ENCODE measurements around the gene ADAMTS17. TPM values are rescaled to one million over a fixed set of nuclear protein-coding genes. Genes with fewer than 3 reads are reported as not detected.

The ADAMTS17 gene
- total and polyA plus RNA-seq, 5 donors from 2014 or later: 0.20 to 8.2 (median 0.67) TPM; not detected in 1

DNA sequence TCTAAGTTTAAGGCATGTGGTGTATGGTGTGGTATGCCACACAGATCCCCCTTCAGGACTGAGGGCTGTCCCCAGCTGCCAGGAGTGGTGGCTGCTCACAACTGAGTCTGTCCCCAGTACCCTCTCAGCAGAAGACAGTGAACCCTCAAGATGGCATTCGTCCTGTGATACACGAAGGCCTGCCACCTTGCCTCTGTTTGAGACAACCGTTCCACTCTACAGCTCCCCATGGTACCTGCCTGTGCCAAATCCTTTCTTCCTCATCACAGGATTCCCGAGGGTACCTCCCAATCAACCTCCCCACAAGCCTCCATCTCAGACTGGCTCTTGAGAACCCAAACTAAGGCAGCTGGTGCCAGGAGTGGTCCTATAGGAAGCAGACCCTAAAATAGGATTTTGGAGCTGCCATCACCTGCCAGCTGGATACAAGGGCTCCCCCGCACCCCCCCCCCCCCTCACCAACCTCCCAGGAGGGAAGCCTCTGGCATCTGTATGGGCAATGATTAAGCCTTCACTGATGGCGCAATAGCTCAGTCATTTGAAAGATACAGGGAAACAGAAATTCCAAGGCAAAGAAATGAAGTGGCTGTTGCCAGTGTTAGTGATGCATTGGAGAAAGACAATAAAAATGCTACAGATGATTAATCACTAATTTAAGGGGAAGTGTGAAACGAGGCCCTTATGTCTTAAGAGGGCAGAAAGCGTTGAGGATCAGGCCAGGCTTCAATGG, 378.5 kb downstream of the ADAMTS17 start:
- no peak overlapping the region for H3K27ac Mint-ChIP-seq
- Histone ChIP-seq H3K27ac (ENCODE audit: insufficient read depth, low read length, poor library complexity, severe bottlenecking) (no peak overlapping the region), H3K4me1 (ENCODE audit: control insufficient read depth, insufficient read depth, low read length, poor library complexity, severe bottlenecking) (no peaks in the 10 kb centered on the region), H3K9me3 (ENCODE audit: control insufficient read depth in 2 of 2, low read length in 2 of 2) (no peaks in the 10 kb centered on the region), H3K36me3 (ENCODE audit: control insufficient read depth, insufficient read depth, low read length) (no peaks in the 10 kb centered on the region), H3K27me3 (ENCODE audit: control insufficient read depth, insufficient read depth, low read length) (no peaks in the 10 kb centered on the region), H3K4me3 (ENCODE audit: low read depth, low read length) (no peak overlapping the region)
- no peaks in the 10 kb centered on the region for H3K27me3 Mint-ChIP-seq
- no peaks in the 10 kb centered on the region for H3K36me3 Mint-ChIP-seq
- ATAC-seq (ENCODE audit: low read depth in 2 of 2): no peak
- peaks cover 0 to 6% (median 0%) of the 10 kb centered on the region in 7 donors for H3K9me3 Mint-ChIP-seq
- H3K4me3 Mint-ChIP-seq: no peak overlapping the region
- DNase-seq: no peak
- H3K4me1 Mint-ChIP-seq: peaks cover 0 to 6% (median 1%) of the 10 kb centered on the region in 4 donors

DNA sequence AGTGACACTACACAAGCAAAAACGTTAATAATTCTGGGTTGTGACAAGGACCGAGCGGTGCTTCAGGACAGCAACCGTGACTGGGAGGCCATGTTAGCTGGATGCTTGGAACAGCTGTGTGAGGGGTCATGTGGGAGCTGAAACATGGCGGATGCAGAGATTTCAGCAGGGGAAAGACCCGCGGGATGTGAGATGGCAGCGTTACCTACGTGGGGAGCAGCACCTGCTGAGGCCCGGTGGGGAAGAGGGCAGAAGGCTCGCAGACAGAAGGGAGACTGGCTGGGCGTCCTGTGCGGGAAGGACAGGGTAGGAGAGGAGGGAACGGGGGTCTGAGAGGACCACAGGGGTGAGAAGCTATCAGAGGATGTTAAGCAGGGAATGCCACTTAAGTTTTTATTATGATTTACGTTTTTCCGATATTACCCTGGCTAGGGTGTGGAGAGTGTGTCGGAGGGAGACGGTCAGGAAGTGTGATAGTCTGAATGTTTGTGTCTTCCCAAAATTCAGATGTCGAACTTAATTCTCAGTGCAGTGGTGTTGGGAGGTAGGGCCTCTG, 379.7 kb downstream of the ADAMTS17 start:
- Mint-ChIP-seq H3K4me1 (peaks cover 0 to 11% (median 4%) of the 10 kb centered on the region in 4 donors), H3K27ac (no peak overlapping the region), H3K36me3 (no peaks in the 10 kb centered on the region), H3K9me3 (peaks cover 0 to 3% (median 0%) of the 10 kb centered on the region in 7 donors), H3K4me3 (peak overlapping the region in 1 of 4 donors; percentile 33), H3K27me3 (no peaks in the 10 kb centered on the region)
- DNase-seq: no peak
- H3K27ac ChIP-seq (ENCODE audit: insufficient read depth, low read length, poor library complexity, severe bottlenecking): no peak overlapping the region
- H3K9me3 ChIP-seq (ENCODE audit: control insufficient read depth in 2 of 2, low read length in 2 of 2): no peaks in the 10 kb centered on the region
- no peak for ATAC-seq (ENCODE audit: low read depth in 2 of 2)
- H3K27me3 ChIP-seq (ENCODE audit: control insufficient read depth, insufficient read depth, low read length): no peaks in the 10 kb centered on the region
- H3K4me1 ChIP-seq (ENCODE audit: control insufficient read depth, insufficient read depth, low read length, poor library complexity, severe bottlenecking): no peaks in the 10 kb centered on the region
- no peaks in the 10 kb centered on the region for H3K36me3 ChIP-seq (ENCODE audit: control insufficient read depth, insufficient read depth, low read length)
- no peak overlapping the region for H3K4me3 ChIP-seq (ENCODE audit: low read depth, low read length)

DNA sequence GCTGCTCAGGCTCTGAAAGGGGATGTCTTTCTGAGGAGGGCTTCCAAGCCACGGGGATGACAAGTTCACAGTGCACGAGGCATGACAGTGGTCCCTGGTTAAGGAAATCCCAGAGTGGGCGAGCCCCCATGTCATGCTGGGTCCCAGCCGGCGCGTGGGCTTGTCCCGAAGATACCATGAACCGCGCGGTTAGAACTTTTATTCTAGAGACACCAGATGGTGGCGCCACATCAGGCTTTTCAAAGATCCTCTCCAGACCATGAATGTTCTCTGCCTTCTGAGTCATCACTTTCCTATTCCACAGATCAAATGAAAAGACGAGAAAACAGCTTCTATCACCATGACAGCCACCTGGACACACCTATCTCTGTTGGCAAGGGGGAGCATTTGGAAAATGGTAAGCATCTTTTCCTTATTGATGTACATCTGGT, 380.7 kb downstream of the ADAMTS17 start:
- Histone ChIP-seq H3K27me3 (ENCODE audit: control insufficient read depth, insufficient read depth, low read length) (no peaks in the 10 kb centered on the region), H3K9me3 (ENCODE audit: control insufficient read depth in 2 of 2, low read length in 2 of 2) (no peaks in the 10 kb centered on the region), H3K4me3 (ENCODE audit: low read depth, low read length) (no peak overlapping the region), H3K27ac (ENCODE audit: insufficient read depth, low read length, poor library complexity, severe bottlenecking) (no peak overlapping the region), H3K4me1 (ENCODE audit: control insufficient read depth, insufficient read depth, low read length, poor library complexity, severe bottlenecking) (no peaks in the 10 kb centered on the region), H3K36me3 (ENCODE audit: control insufficient read depth, insufficient read depth, low read length) (no peaks in the 10 kb centered on the region)
- no peaks in the 10 kb centered on the region for H3K36me3 Mint-ChIP-seq
- DNase-seq: no peak
- no peak for ATAC-seq (ENCODE audit: low read depth in 2 of 2)
- peaks cover 0 to 11% (median 4%) of the 10 kb centered on the region in 4 donors for H3K4me1 Mint-ChIP-seq
- no peak overlapping the region for H3K4me3 Mint-ChIP-seq
- H3K27ac Mint-ChIP-seq: no peak overlapping the region
- H3K27me3 Mint-ChIP-seq: no peaks in the 10 kb centered on the region
- peaks cover 0 to 3% (median 0%) of the 10 kb centered on the region in 7 donors for H3K9me3 Mint-ChIP-seq

DNA sequence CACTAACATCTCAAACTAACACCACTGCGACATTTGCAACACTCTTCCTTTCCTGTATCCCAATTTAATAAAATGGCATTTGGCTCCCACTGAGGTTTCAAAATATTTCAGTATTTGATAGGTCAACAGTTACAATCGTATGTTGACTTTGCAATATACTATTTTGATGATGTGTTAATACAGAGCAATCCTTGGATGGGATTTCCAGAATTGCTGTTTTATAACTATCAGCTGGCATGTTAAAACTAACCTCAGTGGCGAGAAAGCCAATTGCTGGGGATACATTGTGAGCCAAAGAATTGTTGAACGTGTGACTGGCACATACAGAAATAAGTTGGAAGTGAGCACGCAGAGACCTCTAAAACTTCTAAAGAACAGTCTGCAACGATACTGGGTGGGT, 382.4 kb downstream of the ADAMTS17 start:
- no peaks in the 10 kb centered on the region for H3K4me1 ChIP-seq (ENCODE audit: control insufficient read depth, insufficient read depth, low read length, poor library complexity, severe bottlenecking)
- ATAC-seq (ENCODE audit: low read depth in 2 of 2) (no peak), DNase-seq (no peak)
- Mint-ChIP-seq H3K4me1 (peaks cover 0 to 11% (median 4%) of the 10 kb centered on the region in 4 donors), H3K4me3 (no peak overlapping the region), H3K36me3 (no peaks in the 10 kb centered on the region), H3K27me3 (peaks cover under 1% of the 10 kb centered on the region), H3K9me3 (peaks cover 0 to 2% (median 0%) of the 10 kb centered on the region in 7 donors), H3K27ac (no peak overlapping the region)
- no peaks in the 10 kb centered on the region for H3K36me3 ChIP-seq (ENCODE audit: control insufficient read depth, insufficient read depth, low read length)
- H3K4me3 ChIP-seq (ENCODE audit: low read depth, low read length): no peak overlapping the region
- no peak overlapping the region for H3K27ac ChIP-seq (ENCODE audit: insufficient read depth, low read length, poor library complexity, severe bottlenecking)
- H3K9me3 ChIP-seq (ENCODE audit: control insufficient read depth in 2 of 2, low read length in 2 of 2): no peaks in the 10 kb centered on the region
- no peaks in the 10 kb centered on the region for H3K27me3 ChIP-seq (ENCODE audit: control insufficient read depth, insufficient read depth, low read length)

DNA sequence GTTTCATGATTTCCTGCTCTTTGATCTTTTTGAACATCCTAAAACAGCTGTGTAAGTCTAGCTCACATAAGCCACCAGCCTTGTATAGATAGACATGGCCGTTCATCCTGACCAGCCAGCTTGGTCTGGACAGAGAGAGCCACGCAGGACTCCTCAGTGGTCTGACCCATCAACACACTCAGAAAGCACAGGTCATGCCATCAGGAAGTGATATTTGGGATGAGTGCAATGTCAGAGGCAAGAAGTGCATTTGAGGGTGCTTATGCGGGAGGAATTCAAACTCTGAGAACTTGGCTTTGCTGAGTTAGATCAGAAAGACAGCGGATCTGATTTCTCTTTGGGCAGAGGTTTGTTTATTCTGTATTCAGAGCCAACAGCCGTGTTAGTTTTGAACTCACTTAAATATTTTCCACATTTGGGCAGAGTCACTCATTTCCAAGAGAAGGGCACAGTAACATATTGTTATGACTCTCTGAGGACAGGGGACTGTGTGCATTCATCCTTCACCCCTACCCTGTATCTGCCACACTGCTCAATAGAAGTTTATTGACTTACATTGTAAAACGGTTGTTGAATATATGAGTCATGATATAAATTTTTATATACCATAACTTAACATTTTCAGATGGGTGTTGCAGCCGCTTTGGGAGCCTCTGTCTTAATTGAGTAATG, 383.2 kb downstream of the ADAMTS17 start:
- Mint-ChIP-seq H3K36me3 (no peaks in the 10 kb centered on the region), H3K4me3 (no peak overlapping the region), H3K27ac (no peak overlapping the region), H3K9me3 (peaks cover 0 to 2% (median 0%) of the 10 kb centered on the region in 7 donors), H3K4me1 (peaks cover 0 to 11% (median 4%) of the 10 kb centered on the region in 4 donors), H3K27me3 (peaks cover 4% of the 10 kb centered on the region)
- no peaks in the 10 kb centered on the region for H3K9me3 ChIP-seq (ENCODE audit: control insufficient read depth in 2 of 2, low read length in 2 of 2)
- ATAC-seq (ENCODE audit: low read depth in 2 of 2) (no peak), DNase-seq (no peak)
- no peaks in the 10 kb centered on the region for H3K36me3 ChIP-seq (ENCODE audit: control insufficient read depth, insufficient read depth, low read length)
- H3K27ac ChIP-seq (ENCODE audit: insufficient read depth, low read length, poor library complexity, severe bottlenecking): no peak overlapping the region
- H3K4me1 ChIP-seq (ENCODE audit: control insufficient read depth, insufficient read depth, low read length, poor library complexity, severe bottlenecking): no peaks in the 10 kb centered on the region
- no peaks in the 10 kb centered on the region for H3K27me3 ChIP-seq (ENCODE audit: control insufficient read depth, insufficient read depth, low read length)
- H3K4me3 ChIP-seq (ENCODE audit: low read depth, low read length): no peak overlapping the region

DNA sequence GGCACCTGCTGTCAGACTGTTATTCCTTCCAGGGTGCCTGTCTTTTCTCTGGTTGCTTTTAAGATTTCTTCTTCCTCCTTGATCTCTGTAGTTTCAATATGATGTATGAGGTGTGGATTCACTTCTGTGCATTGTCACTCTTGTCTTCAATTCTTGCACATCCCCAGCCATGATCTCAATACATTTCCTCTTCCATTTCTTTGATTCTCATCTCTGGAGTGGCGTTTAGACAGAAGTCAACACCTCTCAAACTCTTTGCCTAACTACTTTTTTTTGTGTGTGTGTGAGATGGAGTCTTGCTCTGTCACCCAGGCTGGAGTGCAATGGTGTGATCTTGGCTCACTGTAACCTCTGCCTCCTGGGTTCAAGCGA, 384.1 kb downstream of the ADAMTS17 start:
- H3K27ac Mint-ChIP-seq: no peak overlapping the region
- H3K27me3 Mint-ChIP-seq: peaks cover 4% of the 10 kb centered on the region
- H3K4me1 Mint-ChIP-seq: peaks cover 0 to 11% (median 4%) of the 10 kb centered on the region in 4 donors

DNA sequence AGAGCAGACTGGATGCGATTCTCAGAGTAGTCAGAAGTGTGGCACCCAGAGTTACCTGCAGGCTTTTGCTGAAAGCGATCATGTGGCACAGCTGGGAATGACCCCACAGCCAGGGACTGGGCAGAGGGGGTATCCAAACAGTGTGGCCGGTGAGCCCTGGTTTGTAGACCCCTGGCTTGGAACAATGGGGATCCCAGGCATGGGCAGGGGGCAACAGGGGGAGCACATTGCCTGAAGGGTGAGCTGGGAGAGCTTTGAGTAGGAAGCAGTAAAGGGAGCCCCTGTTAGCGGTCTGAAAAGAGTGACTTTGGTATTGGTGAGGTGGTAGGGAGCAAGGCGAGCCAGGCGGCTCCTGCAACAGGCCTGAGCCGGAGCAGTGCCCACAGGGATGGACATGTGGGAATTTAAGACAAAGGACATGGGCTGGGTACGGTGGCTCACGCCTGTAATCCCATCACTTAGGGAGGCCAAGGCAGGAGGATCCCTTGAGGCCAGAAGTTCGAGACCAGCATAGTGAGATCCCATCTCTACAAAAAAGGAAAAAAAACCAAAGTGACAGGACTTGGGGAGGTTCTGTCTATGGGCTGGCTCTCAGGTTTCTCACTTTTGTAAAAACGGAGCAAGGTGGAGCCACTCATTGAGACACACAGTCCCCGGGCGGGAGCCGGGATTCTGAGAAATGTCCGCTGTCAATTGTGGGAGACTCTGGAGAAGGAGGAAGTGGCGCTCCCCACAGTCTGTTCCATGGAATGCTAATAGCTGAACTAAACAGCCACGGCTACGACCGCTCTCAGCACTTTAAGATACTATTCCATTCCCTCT, 384.7 kb downstream of the ADAMTS17 start:
- Mint-ChIP-seq H3K4me3 (peak overlapping the region in 1 of 4 donors; percentile 29), H3K27me3 (peaks cover 4% of the 10 kb centered on the region), H3K27ac (no peak overlapping the region), H3K9me3 (peaks cover 0 to 2% (median 0%) of the 10 kb centered on the region in 7 donors), H3K4me1 (peaks cover 0 to 11% (median 4%) of the 10 kb centered on the region in 4 donors), H3K36me3 (no peaks in the 10 kb centered on the region)
- no peaks in the 10 kb centered on the region for H3K9me3 ChIP-seq (ENCODE audit: control insufficient read depth in 2 of 2, low read length in 2 of 2)
- ATAC-seq (ENCODE audit: low read depth in 2 of 2) (no peak), DNase-seq (no peak)
- H3K36me3 ChIP-seq (ENCODE audit: control insufficient read depth, insufficient read depth, low read length): no peaks in the 10 kb centered on the region
- H3K27me3 ChIP-seq (ENCODE audit: control insufficient read depth, insufficient read depth, low read length): no peaks in the 10 kb centered on the region
- H3K4me1 ChIP-seq (ENCODE audit: control insufficient read depth, insufficient read depth, low read length, poor library complexity, severe bottlenecking): no peaks in the 10 kb centered on the region
- no peak overlapping the region for H3K4me3 ChIP-seq (ENCODE audit: low read depth, low read length)
- H3K27ac ChIP-seq (ENCODE audit: insufficient read depth, low read length, poor library complexity, severe bottlenecking): no peak overlapping the region

More for the DNA sequence above, 384.1 kb downstream of the ADAMTS17 start:
- Mint-ChIP-seq H3K4me3 (no peak overlapping the region), H3K9me3 (peaks cover 0 to 1% (median 0%) of the 10 kb centered on the region in 7 donors), H3K36me3 (no peaks in the 10 kb centered on the region)
- no peaks in the 10 kb centered on the region for H3K36me3 ChIP-seq (ENCODE audit: control insufficient read depth, insufficient read depth, low read length)
- DNase-seq: no peak
- H3K4me3 ChIP-seq (ENCODE audit: low read depth, low read length): no peak overlapping the region
- no peaks in the 10 kb centered on the region for H3K4me1 ChIP-seq (ENCODE audit: control insufficient read depth, insufficient read depth, low read length, poor library complexity, severe bottlenecking)
- H3K27me3 ChIP-seq (ENCODE audit: control insufficient read depth, insufficient read depth, low read length): no peaks in the 10 kb centered on the region
- H3K9me3 ChIP-seq (ENCODE audit: control insufficient read depth in 2 of 2, low read length in 2 of 2): no peaks in the 10 kb centered on the region
- no peak for ATAC-seq (ENCODE audit: low read depth in 2 of 2)
- no peak overlapping the region for H3K27ac ChIP-seq (ENCODE audit: insufficient read depth, low read length, poor library complexity, severe bottlenecking)

Data from CD4-positive, CD25-positive, alpha-beta regulatory T cell (primary cell).